GM12875 (cell line): ENCODE measurements around the gene MSH6.
"Not testable (repeated sequence)": the region's sequence is repeated elsewhere in the genome, so short reads cannot be mapped to it uniquely, and the experiment has no call there.

Source experiments
- H3K4me3 ChIP-seq: one replicate; pipeline ENCODE4 v1.5.1; 2011; ENCODE audit warnings: low read depth, low read length, control low read depth
- TF ChIP-seq, protein P1 (sequence below): IDR thresholded peaks from 2 replicates; pipeline ENCODE4 v1.5.1; 2011; ENCODE audit warnings: low read depth, mild to moderate bottlenecking, control low read depth, inconsistent platforms, low read length, moderate library complexity, borderline replicate concordance; ENCODE audit not compliant: insufficient read depth

Gene MSH6

DNA sequence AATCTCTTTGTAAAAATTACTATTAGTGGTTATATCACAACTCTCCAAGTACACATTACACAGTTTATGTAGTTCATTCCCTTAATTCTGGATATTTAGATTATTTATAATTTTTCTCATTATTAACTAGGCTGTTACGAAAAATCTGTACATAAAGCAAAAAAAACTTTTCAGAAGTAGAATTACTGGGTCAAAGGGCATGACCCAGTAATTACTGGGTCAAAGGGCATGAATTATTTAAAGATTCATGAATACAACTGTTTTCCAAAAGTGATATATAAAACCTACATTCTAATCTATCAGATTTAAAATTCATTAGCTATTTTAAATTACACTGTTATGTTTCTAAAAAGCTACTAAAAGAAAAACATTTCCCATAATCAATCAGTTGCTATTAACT is 55.3 kb downstream of the MSH6 start:
- TF ChIP-seq, protein P1, sequence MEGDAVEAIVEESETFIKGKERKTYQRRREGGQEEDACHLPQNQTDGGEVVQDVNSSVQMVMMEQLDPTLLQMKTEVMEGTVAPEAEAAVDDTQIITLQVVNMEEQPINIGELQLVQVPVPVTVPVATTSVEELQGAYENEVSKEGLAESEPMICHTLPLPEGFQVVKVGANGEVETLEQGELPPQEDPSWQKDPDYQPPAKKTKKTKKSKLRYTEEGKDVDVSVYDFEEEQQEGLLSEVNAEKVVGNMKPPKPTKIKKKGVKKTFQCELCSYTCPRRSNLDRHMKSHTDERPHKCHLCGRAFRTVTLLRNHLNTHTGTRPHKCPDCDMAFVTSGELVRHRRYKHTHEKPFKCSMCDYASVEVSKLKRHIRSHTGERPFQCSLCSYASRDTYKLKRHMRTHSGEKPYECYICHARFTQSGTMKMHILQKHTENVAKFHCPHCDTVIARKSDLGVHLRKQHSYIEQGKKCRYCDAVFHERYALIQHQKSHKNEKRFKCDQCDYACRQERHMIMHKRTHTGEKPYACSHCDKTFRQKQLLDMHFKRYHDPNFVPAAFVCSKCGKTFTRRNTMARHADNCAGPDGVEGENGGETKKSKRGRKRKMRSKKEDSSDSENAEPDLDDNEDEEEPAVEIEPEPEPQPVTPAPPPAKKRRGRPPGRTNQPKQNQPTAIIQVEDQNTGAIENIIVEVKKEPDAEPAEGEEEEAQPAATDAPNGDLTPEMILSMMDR, result no peak
- no peak overlapping the region for H3K4me3 ChIP-seq

DNA sequence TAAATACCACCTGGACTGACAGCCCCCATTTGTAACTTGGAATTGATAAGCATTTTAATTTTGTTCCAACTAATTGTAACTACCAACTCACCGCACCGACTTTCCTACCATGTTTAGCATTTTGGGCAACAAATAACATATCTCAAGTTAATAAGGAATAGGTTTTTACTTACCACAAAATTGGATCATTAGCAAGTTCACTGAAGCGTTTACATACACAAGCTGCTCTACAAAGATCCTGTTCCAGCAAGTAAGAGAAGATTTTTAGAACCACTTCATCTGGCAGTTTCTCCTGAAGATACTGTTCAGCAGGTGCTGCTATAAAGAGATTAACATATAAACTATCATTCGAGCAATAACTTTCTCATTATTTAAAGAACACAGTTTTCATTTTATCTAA is 55.7 kb downstream of the MSH6 start:
- H3K4me3 ChIP-seq, result no peak overlapping the region
- TF ChIP-seq, protein P1, result no peak

DNA sequence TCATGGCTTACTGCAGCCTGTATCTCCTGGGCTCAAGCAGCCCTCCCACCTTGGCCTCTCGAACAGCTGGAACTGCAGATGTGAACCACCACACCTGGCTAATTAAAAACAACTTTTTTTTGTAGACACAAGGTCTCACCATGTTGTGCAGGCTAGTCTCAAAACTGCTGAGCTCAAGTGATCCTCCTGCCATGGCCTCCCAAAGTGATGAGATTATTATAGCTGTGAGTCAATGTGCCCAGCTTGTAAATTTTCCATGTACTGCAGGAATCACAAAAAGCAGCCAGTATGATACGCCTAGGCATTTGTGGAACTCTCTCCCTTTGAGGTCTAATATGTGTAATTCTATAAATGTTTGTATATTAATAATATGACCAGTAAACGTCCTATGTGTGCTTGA is 59.9 kb downstream of the MSH6 start:
- TF ChIP-seq, protein P1, result no peak
- H3K4me3 ChIP-seq, result no peak overlapping the region

DNA sequence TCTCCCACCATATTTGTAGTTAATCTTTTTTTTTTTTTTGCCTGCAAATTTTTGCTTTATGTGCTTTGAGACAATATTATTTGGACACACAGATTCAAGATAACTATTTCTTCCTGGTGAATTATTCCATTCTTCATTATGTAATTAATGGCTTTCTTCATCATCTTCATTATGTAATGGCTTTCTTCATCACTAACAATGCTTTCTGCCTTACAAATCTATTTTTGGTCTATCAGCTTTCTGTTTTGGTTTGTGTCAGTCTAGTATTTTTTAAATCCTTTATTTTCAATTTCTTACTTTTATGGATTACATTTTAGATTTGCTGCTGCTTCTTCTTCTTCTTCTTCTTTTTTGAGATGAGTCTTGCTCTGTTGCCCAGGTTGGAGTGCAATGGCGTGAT is 60.5 kb downstream of the MSH6 start:
- no peak overlapping the region for H3K4me3 ChIP-seq
- TF ChIP-seq, protein P1, result no peak

DNA sequence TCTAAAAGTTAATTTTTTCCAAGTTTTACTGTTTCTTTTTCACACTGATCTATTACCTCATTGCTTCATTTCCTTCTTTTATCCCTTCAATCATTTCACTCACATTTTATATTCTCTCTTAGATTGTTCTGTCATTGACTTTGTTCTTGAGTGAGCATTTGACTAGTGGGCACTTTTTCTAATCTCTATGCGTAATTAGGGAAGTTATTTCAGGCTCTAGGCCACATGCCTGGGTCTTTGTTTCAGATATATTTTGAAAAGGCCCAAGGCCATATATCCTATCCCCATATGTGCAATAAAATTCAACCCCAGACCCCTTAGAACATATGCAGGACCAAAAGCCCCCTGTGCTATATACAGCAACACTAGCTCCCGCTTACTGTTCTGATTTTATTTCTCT is 61.2 kb downstream of the MSH6 start:
- no peak overlapping the region for H3K4me3 ChIP-seq
- TF ChIP-seq, protein P1, result no peak

DNA sequence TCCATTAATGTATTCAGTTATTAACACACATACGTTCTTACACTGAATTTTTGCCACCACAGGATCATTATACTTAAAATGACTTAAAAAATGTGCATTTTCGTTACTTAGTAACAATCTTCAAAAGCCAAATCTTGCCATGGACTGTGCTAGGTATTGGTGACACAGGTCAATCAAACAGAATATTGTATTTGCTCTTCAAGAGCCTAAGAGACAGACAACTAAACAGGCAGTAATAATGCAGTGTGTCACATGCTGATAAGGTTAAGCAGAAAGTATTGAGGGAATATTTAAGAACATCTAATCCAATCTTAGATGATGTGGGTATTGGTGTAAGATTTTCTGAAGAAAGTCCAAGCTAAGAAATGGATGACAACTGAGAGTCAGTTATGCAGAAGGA is 66.4 kb downstream of the MSH6 start:
- no peak overlapping the region for H3K4me3 ChIP-seq
- TF ChIP-seq, protein P1, result no peak

DNA sequence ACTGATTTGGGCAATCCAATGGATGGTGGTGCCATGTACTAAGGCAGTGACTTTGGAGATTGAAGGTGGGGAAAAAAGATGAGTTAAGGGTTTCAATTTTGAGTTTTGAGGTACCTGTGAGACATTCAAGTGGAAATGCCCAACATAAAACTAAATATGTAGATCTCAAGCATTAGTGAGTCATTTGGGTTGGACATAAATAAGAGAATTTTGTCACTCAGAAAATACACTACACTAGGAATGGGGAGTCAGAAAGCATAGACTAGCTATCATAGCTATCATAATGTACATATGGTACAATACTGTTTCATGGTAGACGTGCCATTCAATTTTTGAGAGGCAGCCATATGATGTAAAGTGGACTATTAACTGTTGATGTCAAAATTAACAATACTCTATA is 67.3 kb downstream of the MSH6 start:
- TF ChIP-seq, protein P1, result no peak
- no peak overlapping the region for H3K4me3 ChIP-seq

DNA sequence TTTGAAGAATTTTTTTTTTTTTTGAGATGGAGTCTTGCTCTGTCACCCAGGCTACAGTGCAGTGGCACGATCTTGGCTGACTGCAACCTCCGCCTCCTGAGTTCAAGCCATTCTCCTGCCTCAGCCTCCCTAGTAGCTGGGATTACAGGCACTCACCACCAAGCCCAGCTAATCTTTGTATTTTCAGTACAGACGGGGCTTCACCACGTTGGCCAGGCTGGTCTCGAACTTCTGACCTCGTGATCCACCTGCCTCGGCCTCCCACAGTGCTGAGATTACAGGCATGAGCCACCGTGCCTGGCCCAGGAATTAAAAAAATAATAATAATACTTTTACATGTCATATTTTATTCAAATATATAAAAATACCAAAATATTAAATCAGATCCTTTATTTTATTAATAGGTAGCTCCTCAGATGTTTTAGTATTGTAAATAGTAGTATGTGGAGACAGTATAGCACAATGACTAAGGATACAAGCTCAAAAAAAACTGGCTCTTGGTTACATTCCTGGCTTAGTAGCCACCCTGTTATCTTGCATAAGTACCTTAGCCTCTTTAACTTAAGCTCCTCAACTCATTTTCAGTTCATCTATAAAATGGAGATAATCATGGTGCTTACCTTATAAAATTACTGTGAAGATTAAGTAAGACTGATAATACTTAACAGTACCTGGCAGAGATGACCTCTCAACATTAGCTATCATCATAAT is 70.3 kb downstream of the MSH6 start:
- H3K4me3 ChIP-seq, result not testable (repeated sequence)
